ENCODE data around the gene HSP90AA1.

DNA sequence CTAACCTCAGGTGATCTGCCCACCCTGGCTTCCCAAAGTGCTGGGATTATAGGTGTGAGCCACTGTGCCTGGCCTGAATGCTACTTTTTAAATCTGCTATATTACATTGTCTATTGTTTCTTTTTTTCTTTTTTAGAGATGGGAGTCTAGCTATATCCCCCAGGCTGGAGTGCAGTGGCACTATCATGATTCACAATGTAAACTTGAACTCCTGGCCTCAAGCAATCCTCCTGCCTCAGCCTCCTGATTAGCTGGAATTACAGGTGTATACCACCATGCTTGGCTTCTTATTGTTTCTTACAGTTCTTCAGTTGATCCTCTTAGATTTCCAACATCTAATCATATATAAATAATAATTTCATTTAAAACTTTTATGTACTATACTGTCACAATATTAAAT is 37.6 kb upstream of the HSP90AA1 start:
- TF ChIP-seq, protein P1, sequence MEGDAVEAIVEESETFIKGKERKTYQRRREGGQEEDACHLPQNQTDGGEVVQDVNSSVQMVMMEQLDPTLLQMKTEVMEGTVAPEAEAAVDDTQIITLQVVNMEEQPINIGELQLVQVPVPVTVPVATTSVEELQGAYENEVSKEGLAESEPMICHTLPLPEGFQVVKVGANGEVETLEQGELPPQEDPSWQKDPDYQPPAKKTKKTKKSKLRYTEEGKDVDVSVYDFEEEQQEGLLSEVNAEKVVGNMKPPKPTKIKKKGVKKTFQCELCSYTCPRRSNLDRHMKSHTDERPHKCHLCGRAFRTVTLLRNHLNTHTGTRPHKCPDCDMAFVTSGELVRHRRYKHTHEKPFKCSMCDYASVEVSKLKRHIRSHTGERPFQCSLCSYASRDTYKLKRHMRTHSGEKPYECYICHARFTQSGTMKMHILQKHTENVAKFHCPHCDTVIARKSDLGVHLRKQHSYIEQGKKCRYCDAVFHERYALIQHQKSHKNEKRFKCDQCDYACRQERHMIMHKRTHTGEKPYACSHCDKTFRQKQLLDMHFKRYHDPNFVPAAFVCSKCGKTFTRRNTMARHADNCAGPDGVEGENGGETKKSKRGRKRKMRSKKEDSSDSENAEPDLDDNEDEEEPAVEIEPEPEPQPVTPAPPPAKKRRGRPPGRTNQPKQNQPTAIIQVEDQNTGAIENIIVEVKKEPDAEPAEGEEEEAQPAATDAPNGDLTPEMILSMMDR (IDR thresholded peaks at IDR 0.05; ENCODE audit: low read depth, low read length) = no peak
- no peak for TF ChIP-seq EZH2phosphoT487 (IDR thresholded peaks at IDR 0.05; ENCODE audit: low read depth)
